H1 (cell line): Measurements from ENCODE around the gene GAB3. TPM values are rescaled to one million over a fixed set of nuclear protein-coding genes. Genes with fewer than 3 reads are reported as not detected.

Source experiments
- CTCF ChIA-PET: fragments of 300-600 bp; sonication (Branson Sonifier 250); formaldehyde crosslinking; loops from one replicate; lab custom pipeline; 2021; ENCODE audit not compliant: partially characterized antibody; lab: Charles Lee
- POLR2A ChIA-PET: fragments of 300-600 bp; sonication (Branson Sonifier 250); formaldehyde crosslinking; loops from one replicate; lab custom pipeline; 2021; ENCODE audit warnings: inconsistent platforms; ENCODE audit not compliant: partially characterized antibody; lab: Charles Lee
- DNase-seq, 2 experiments: peaks; one replicate each; pipeline versions ENCODE4 v3.0.0 to v3.0.0-alpha.2; 2010 to 2022; ENCODE audit warnings: low spot score in 2 of 2, low read depth in 1 of 2, mixed read lengths in 1 of 2
- FAIRE-seq: peaks from 2 replicates; lab custom pipeline; 2011; peaks lifted over from hg19 to GRCh38; lab: Jason Lieb, UNC
- H2AFZ ChIP-seq: 2 replicates; pipeline ENCODE4 v1.8.1; 2012; ENCODE audit warnings: low read length, inconsistent platforms
- H2AK5ac ChIP-seq: 2 replicates; pipeline ENCODE4 v1.6.1; 2013; ENCODE audit warnings: low read depth, low read length
- H2BK120ac ChIP-seq: replicated peaks from 2 replicates; pipeline ENCODE3; 2013; ENCODE audit warnings: low read depth, low read length, inconsistent platforms
- H2BK12ac ChIP-seq: 2 replicates; pipeline ENCODE4 v1.6.1; 2013; ENCODE audit warnings: low read depth, low read length
- H2BK15ac ChIP-seq: 2 replicates; pipeline ENCODE4 v1.6.1; 2013; ENCODE audit warnings: low read length
- H2BK20ac ChIP-seq: 2 replicates; pipeline ENCODE4 v1.6.1; 2013; ENCODE audit warnings: low read length
- H2BK5ac ChIP-seq: 2 replicates; pipeline ENCODE4 v1.6.1; 2013; ENCODE audit warnings: low read depth, low read length
- H3K14ac ChIP-seq: 2 replicates; pipeline ENCODE4 v1.6.1; 2013; ENCODE audit warnings: inconsistent platforms; ENCODE audit not compliant: insufficient read length
- H3K18ac ChIP-seq: 2 replicates; pipeline ENCODE4 v1.6.1; 2013; ENCODE audit warnings: low read length; ENCODE audit errors: extremely low read depth
- H3K23ac ChIP-seq: 2 replicates; pipeline ENCODE4 v1.6.1; 2013; ENCODE audit warnings: inconsistent platforms; ENCODE audit not compliant: insufficient read length
- H3K23me2 ChIP-seq: 2 replicates; pipeline ENCODE4 v1.6.1; 2013; ENCODE audit warnings: low read depth, low read length
- H3K27ac ChIP-seq: 2 replicates; pipeline ENCODE4 v1.6.1; 2011; ENCODE audit warnings: low read depth, low read length, inconsistent platforms
- H3K27me3 ChIP-seq, 4 experiments: replicated peaks in 1 of 4; 1 replicate in 1 of 4; 2 replicates in 3 of 4; pipeline versions ENCODE4 v1.6.1 to v1.8.1; 2011 to 2013; ENCODE audit warnings: low read length in 3 of 4, mild to moderate bottlenecking in 3 of 4, inconsistent platforms in 2 of 4, mixed read lengths in 2 of 4, moderate library complexity in 1 of 4; ENCODE audit not compliant: control insufficient read depth in 3 of 4, insufficient read depth in 3 of 4; ENCODE audit errors: extremely low read depth in 1 of 4
- H3K36me3 ChIP-seq, 4 experiments: 2 replicates each; pipeline versions ENCODE4 v1.6.1 to v1.8.1; 2011 to 2013; ENCODE audit warnings: mild to moderate bottlenecking in 4 of 4, low read length in 3 of 4, moderate library complexity in 2 of 4, control low read depth in 1 of 4, inconsistent platforms in 1 of 4; ENCODE audit not compliant: insufficient read depth in 4 of 4, control insufficient read depth in 2 of 4
- H3K4ac ChIP-seq: replicated peaks from 2 replicates; pipeline ENCODE3; 2013; ENCODE audit warnings: low read length, low read depth, mixed read lengths, inconsistent platforms; ENCODE audit not compliant: insufficient read length
- H3K4me1 ChIP-seq, 4 experiments: replicated peaks in 1 of 4; 1 replicate in 1 of 4; 2 replicates in 3 of 4; pipeline versions ENCODE4 v1.6.1 to v1.8.1; 2011 to 2013; ENCODE audit warnings: low read length in 3 of 4, inconsistent platforms in 2 of 4, mixed read lengths in 1 of 4; ENCODE audit not compliant: insufficient read depth in 4 of 4, control insufficient read depth in 3 of 4
- H3K4me2 ChIP-seq, 2 experiments: 2 replicates each; pipeline versions ENCODE4 v1.6.1 to v1.8.1; 2011 to 2013; ENCODE audit warnings: low read depth in 2 of 2, low read length in 2 of 2, control low read depth in 1 of 2, inconsistent platforms in 1 of 2, mild to moderate bottlenecking in 1 of 2; ENCODE audit not compliant: insufficient read depth in 1 of 2
- H3K4me3 ChIP-seq, 4 experiments: fragments of 200-600, 300-600 bp in 1 of 4; sonication (generic), shearing (Covaris generic), sonication (Bioruptor Twin) in 1 of 4; 2 replicates each; pipeline versions ENCODE4 v1.5.1 to v1.8.1; 2011 to 2016; ENCODE audit warnings: low read length in 4 of 4, low read depth in 3 of 4, control low read depth in 2 of 4, inconsistent platforms in 2 of 4, mild to moderate bottlenecking in 2 of 4, mixed read lengths in 1 of 4, moderate library complexity in 1 of 4; ENCODE audit not compliant: insufficient read depth in 2 of 4; ENCODE audit errors: extremely low read depth in 1 of 4
- H3K56ac ChIP-seq: replicated peaks from 2 replicates; pipeline ENCODE3; 2013; ENCODE audit warnings: low read depth, mild to moderate bottlenecking, mixed read lengths, low read length, inconsistent platforms; ENCODE audit not compliant: insufficient read length
- H3K79me1 ChIP-seq: 2 replicates; pipeline ENCODE4 v1.6.1; 2013; ENCODE audit warnings: low read depth, low read length, control low read depth
- H3K79me2 ChIP-seq, 2 experiments: 2 replicates each; pipeline versions ENCODE4 v1.6.1 to v1.8.1; 2012 to 2013; ENCODE audit warnings: low read length in 2 of 2, mild to moderate bottlenecking in 2 of 2, inconsistent platforms in 1 of 2; ENCODE audit not compliant: insufficient read depth in 2 of 2, control insufficient read depth in 1 of 2
- H3K9ac ChIP-seq, 4 experiments: replicated peaks in 1 of 4; 1 replicate in 1 of 4; 2 replicates in 3 of 4; pipeline versions ENCODE4 v1.6.1 to v1.8.1; 2011 to 2013; ENCODE audit warnings: low read depth in 3 of 4, low read length in 3 of 4, control low read depth in 2 of 4, mild to moderate bottlenecking in 2 of 4, moderate library complexity in 2 of 4, inconsistent platforms in 1 of 4; ENCODE audit errors: extremely low read depth in 1 of 4
- H3K9me3 ChIP-seq, 2 experiments: 2 replicates each; pipeline versions ENCODE4 v1.6.1 to v1.8.1; 2012 to 2013; ENCODE audit warnings: mild to moderate bottlenecking in 2 of 2, moderate library complexity in 2 of 2, control low read depth in 1 of 2, inconsistent platforms in 1 of 2, low read depth in 1 of 2, low read length in 1 of 2, mixed read lengths in 1 of 2; ENCODE audit not compliant: insufficient read depth in 2 of 2
- H4K20me1 ChIP-seq, 2 experiments: replicated peaks in 1 of 2; 2 replicates each; pipeline versions ENCODE3 to v1.8.1; 2011 to 2013; ENCODE audit warnings: inconsistent platforms in 2 of 2, low read length in 2 of 2, mild to moderate bottlenecking in 1 of 2; ENCODE audit not compliant: insufficient read depth in 2 of 2, control insufficient read depth in 1 of 2
- H4K5ac ChIP-seq: 2 replicates; pipeline ENCODE4 v1.6.1; 2013; ENCODE audit warnings: low read length, low read depth, mixed read lengths, inconsistent platforms; ENCODE audit not compliant: insufficient read length
- H4K8ac ChIP-seq: 2 replicates; pipeline ENCODE4 v1.8.0; 2013; ENCODE audit warnings: mild to moderate bottlenecking, moderate library complexity, low read length, inconsistent platforms; ENCODE audit not compliant: insufficient read depth; ENCODE audit errors: extremely low read depth
- H4K91ac ChIP-seq: replicated peaks from 2 replicates; pipeline ENCODE3; 2013; ENCODE audit warnings: low read length, mixed read lengths, inconsistent platforms; ENCODE audit not compliant: insufficient read length
- CEBPB ChIP-seq: IDR thresholded peaks from 2 replicates; pipeline ENCODE4 v1.6.1; 2012; ENCODE audit warnings: low read depth, low read length
- GTF2F1 ChIP-seq: IDR thresholded peaks from 2 replicates; pipeline ENCODE4 v1.6.1; 2012; ENCODE audit warnings: low read depth, low read length, improper control_type of control experiment, borderline replicate concordance
- RXRA ChIP-seq: IDR thresholded peaks from 2 replicates; pipeline ENCODE4 v1.6.1; 2011; ENCODE audit warnings: low read depth, mild to moderate bottlenecking, low read length, moderate library complexity; ENCODE audit not compliant: insufficient read depth
- SIX5 ChIP-seq: IDR thresholded peaks from 2 replicates; pipeline ENCODE4 v1.6.1; 2011; ENCODE audit warnings: mild to moderate bottlenecking, low read depth, low read length
- ZNF274 ChIP-seq: IDR thresholded peaks from 2 replicates; pipeline ENCODE4 v1.7.0; 2012; ENCODE audit warnings: low read length, borderline replicate concordance; ENCODE audit errors: extremely low read depth
- WGBS, 2 experiments: shearing (Covaris generic) in 1 of 2; methylation state at CpG; one replicate each; pipeline versions ENCODE4 v1.1.6 to v1.1.7; 2013 to 2015; ENCODE audit warnings: low lambda C conversion rate in 2 of 2, mixed read lengths in 2 of 2, inconsistent platforms in 1 of 2, low coverage in 1 of 2, missing lambda C conversion rate in 1 of 2; ENCODE audit not compliant: insufficient replicate concordance in 2 of 2, insufficient coverage in 1 of 2, insufficient read length in 1 of 2; ENCODE audit errors: extremely low coverage in 1 of 2, missing lambda C conversion rate in 1 of 2; 5-methylcytosine and 5-hydroxymethylcytosine counted together
- polyA plus RNA-seq, 7 experiments: library from polyadenylated mRNA; depleted of rRNA in 3 of 7; stranded (reverse) in 5 of 7; unstranded in 2 of 7; fragments of >200 nt in 5 of 7; fragments of 200-250 nt in 2 of 7; gene quantifications; 1 replicate in 5 of 7; 2 replicates in 1 of 7; 4 replicates in 1 of 7; pipeline versions ENCODE4 v1.2.1 to v1.2.3, GENCODE V29; 2011 to 2013; ENCODE audit warnings: missing spikeins in 2 of 7, mixed read lengths in 2 of 7
- total RNA-seq: library from RNA; stranded (reverse); fragmentation: NEBNext Ultra II Directional; extraction: Animal tissue kit (Norgen Biotek cat#: 25700); gene quantifications from 2 replicates; pipeline ENCODE4 v1.2.1, GENCODE V29; 2021

GAB3 gene
- total and polyA plus RNA-seq, 2 of the 8 experiments (the other 6 are each of a cell fraction or from before 2014, with no cell fraction given): 0.48 to 1.2 TPM

- no peaks in the 10 kb centered on the region for H3K27me3 ChIP-seq
- H4K8ac ChIP-seq: no peak overlapping the region
- no peak for FAIRE-seq
- H2AK5ac ChIP-seq: no peak overlapping the region
- H2BK120ac ChIP-seq: no peak overlapping the region
- no peaks in the 10 kb centered on the region for H3K79me2 ChIP-seq
- H3K23ac ChIP-seq: no peak overlapping the region
- 94% methylated on average over 10 of the region's 11 CpGs; no CpG with 5 or more reads in 1 of the 2 experiments for WGBS, 2 experiments
- H3K4me3 ChIP-seq: no peak overlapping the region
- no peak overlapping the region for H3K9ac ChIP-seq
- H2BK12ac ChIP-seq: no peak overlapping the region
- H3K79me1 ChIP-seq: no peaks in the 10 kb centered on the region
- no peak overlapping the region for H3K27ac ChIP-seq
- no peak overlapping the region for H3K56ac ChIP-seq
- no peak overlapping the region for H4K5ac ChIP-seq
- H3K4me2 ChIP-seq: no peak overlapping the region
- H3K14ac ChIP-seq: no peak overlapping the region
- no peak overlapping the region for H2AFZ ChIP-seq
- H2BK5ac ChIP-seq: no peak overlapping the region
- no peak overlapping the region for H2BK20ac ChIP-seq
- ChIA-PET POLR2A (no interaction called here), CTCF (no interaction called here)
- H3K18ac ChIP-seq: no peak overlapping the region
- TF ChIP-seq RXRA: no peak
- no peak for TF ChIP-seq GTF2F1
- TF ChIP-seq CEBPB: no peak
- no peak for TF ChIP-seq SIX5
- TF ChIP-seq ZNF274: no peak
- H3K4me1 ChIP-seq: no peaks in the 10 kb centered on the region
- no peaks in the 10 kb centered on the region for H4K20me1 ChIP-seq
- no peak overlapping the region for H2BK15ac ChIP-seq
- no peak overlapping the region for H3K4ac ChIP-seq
- H3K23me2 ChIP-seq: no peaks in the 10 kb centered on the region
- H3K36me3 ChIP-seq: no peaks in the 10 kb centered on the region
- DNase-seq: no peak
- H4K91ac ChIP-seq: no peak overlapping the region
- H3K9me3 ChIP-seq: 0 out of 4 replicates have a peak, but pooled peaks cover 0 to 2% of the 10 kb centered on the region in 2 experiments
Measured at GRCh38 chrX:154658957-154659356, 91.9 kb downstream of the GAB3 start.
